PC-3 (cell line): ENCODE data around the gene GRIP2. TPM values are rescaled to one million over a fixed set of nuclear protein-coding genes. Genes with fewer than 3 reads are reported as not detected.

Experiments
- ATAC-seq: fragments of 200-7000 bp; cut with Tn5 transposase; 2 replicates; pipeline ENCODE4 v1.9.1; 2020; ENCODE audit warnings: mild to moderate bottlenecking, moderate library complexity
- BruUV-seq: library from RNA; stranded (reverse); fragments of 400-500 nt; replicated peaks from 2 replicates; lab custom pipeline; 2021; lab: Mats Ljungman, UMichigan
- CTCF ChIA-PET: fragments of 300-600 bp; sonication (Branson Sonifier 250); formaldehyde crosslinking; loops from one replicate; lab custom pipeline; 2022; ENCODE audit warnings: antibody characterized with exemption; lab: Charles Lee
- POLR2A ChIA-PET: fragments of 300-600 bp; sonication (Branson Sonifier 250); formaldehyde crosslinking; loops from one replicate; lab custom pipeline; 2022; ENCODE audit warnings: antibody characterized with exemption; ENCODE audit not compliant: unreplicated experiment; lab: Charles Lee
- DNase-seq: peaks from one replicate; pipeline ENCODE4 v3.0.0-alpha.2; 2015
- H2AFZ ChIP-seq: fragments of 300-600 bp; sonication (generic); 2 replicates; pipeline ENCODE4 v1.6.0; 2016; ENCODE audit warnings: antibody characterized with exemption, low read length
- H3F3A ChIP-seq: fragments of 300-600 bp; sonication (generic); one replicate; pipeline ENCODE4 v1.6.0; 2017; ENCODE audit warnings: antibody characterized with exemption, low read length, control low read depth, mild to moderate bottlenecking; ENCODE audit not compliant: unreplicated experiment
- H3K27ac ChIP-seq: fragments of 300-600 bp; sonication (generic); 2 replicates; pipeline ENCODE4 v1.5.1; 2016; ENCODE audit warnings: mild to moderate bottlenecking, low read length
- H3K27me3 ChIP-seq: fragments of 300-600 bp; sonication (generic); 2 replicates; pipeline ENCODE4 v1.6.1; 2016; ENCODE audit warnings: low read length, mixed read lengths
- H3K36me3 ChIP-seq: fragments of 300-600 bp; sonication (generic); 2 replicates; pipeline ENCODE4 v1.6.1; 2016; ENCODE audit warnings: low read depth, mixed run types, low read length, mixed read lengths
- H3K4me1 ChIP-seq: fragments of 300-600 bp; sonication (generic); 2 replicates; pipeline ENCODE4 v1.5.1; 2016; ENCODE audit warnings: low read length; ENCODE audit not compliant: insufficient read depth
- H3K4me2 ChIP-seq: fragments of 300-600 bp; sonication (generic); 2 replicates; pipeline ENCODE4 v1.6.0; 2016; ENCODE audit warnings: low read length
- H3K4me3 ChIP-seq: fragments of 300-600 bp; sonication (generic); 2 replicates; pipeline ENCODE4 v1.5.1; 2016; ENCODE audit warnings: mild to moderate bottlenecking, low read length, mixed read lengths
- H3K79me2 ChIP-seq: fragments of 300-600 bp; sonication (generic); 2 replicates; pipeline ENCODE4 v1.6.1; 2017; ENCODE audit warnings: low read length, mixed read lengths
- H3K9ac ChIP-seq: fragments of 300-600 bp; sonication (generic); 2 replicates; pipeline ENCODE4 v1.6.0; 2016; ENCODE audit warnings: mild to moderate bottlenecking, low read length
- H3K9me2 ChIP-seq: fragments of 300-600 bp; sonication (generic); replicated peaks from 2 replicates; pipeline ENCODE4 v1.6.1; 2016; ENCODE audit warnings: mixed run types, low read length, mixed read lengths
- H3K9me3 ChIP-seq: fragments of 300-600 bp; sonication (generic); 2 replicates; pipeline ENCODE4 v1.6.1; 2016; ENCODE audit warnings: low read length, mixed read lengths
- H4K20me1 ChIP-seq: fragments of 300-600 bp; sonication (generic); 2 replicates; pipeline ENCODE4 v1.6.1; 2016; ENCODE audit warnings: low read length, mixed read lengths
- EZH2 ChIP-seq: fragments of 300-600 bp; sonication (generic); IDR thresholded peaks from one replicate; pipeline ENCODE4 v1.6.1; 2017; ENCODE audit warnings: antibody characterized with exemption, mild to moderate bottlenecking, low read length; ENCODE audit not compliant: unreplicated experiment
- EZH2phosphoT487 ChIP-seq: fragments of 300-600 bp; sonication (generic); IDR thresholded peaks from 2 replicates; pipeline ENCODE4 v1.6.1; 2018; ENCODE audit warnings: mild to moderate bottlenecking, antibody characterized with exemption, low read length, borderline replicate concordance
- intact Hi-C: fragments of 100-400 bp; cut with micrococcal nuclease; formaldehyde crosslinking; loops from 2 replicates; pipeline ENCODE4 v1.9.0; 2023
- total RNA-seq: library from RNA; depleted of rRNA; stranded (reverse); fragments of >200 nt; gene quantifications from 2 replicates; pipeline ENCODE4 v1.2.3, GENCODE V29; 2014
- TF ChIP-seq, protein P1 (sequence below): fragments of 300-600 bp; sonication (generic); conservative IDR thresholded peaks from 2 replicates; pipeline ENCODE4 v1.5.1; 2017; ENCODE audit warnings: antibody characterized with exemption, low read depth, mild to moderate bottlenecking, low read length

The GRIP2 gene
- total RNA-seq, 1 experiment from 2014 or later = 0.36 TPM

DNA sequence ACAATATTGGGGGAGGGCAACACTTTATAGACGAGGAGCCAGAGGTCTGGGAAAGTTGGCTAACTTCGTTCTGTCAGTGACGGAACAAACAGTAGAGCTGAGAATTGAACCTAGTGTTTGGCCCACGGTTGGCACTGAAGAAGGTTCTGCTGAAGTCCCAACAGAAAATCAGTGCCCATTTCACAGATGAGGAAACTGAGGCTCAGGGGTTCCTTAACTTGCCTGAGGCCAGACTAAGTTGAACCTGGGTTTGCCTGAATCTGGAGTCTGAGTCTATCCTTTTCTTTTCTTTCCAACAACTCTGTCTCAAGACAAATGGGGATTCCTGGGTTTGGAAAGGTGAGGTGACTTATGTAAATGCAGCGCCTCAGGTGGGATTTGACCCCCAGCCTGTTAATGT lies 82.7 kb downstream of the GRIP2 start:
- Histone ChIP-seq H2AFZ (no peak overlapping the region), H3K36me3 (peaks cover 18% of the 10 kb centered on the region), H3K4me2 (no peak overlapping the region), H3K4me3 (no peak overlapping the region), H3F3A (peaks cover 13% of the 10 kb centered on the region), H4K20me1 (no peaks in the 10 kb centered on the region), H3K4me1 (peaks cover 26% of the 10 kb centered on the region), H3K79me2 (no peaks in the 10 kb centered on the region), H3K27me3 (no peaks in the 10 kb centered on the region), H3K9ac (no peak overlapping the region), H3K9me2 (no peaks in the 10 kb centered on the region), H3K27ac (no peak overlapping the region), H3K9me3 (no peaks in the 10 kb centered on the region)
- DNase-seq (no peak), ATAC-seq (no peak)
- no TSS peak for BruUV-seq
- no peak for TF ChIP-seq EZH2
- TF ChIP-seq EZH2phosphoT487 = no peak
- TF ChIP-seq, protein P1, sequence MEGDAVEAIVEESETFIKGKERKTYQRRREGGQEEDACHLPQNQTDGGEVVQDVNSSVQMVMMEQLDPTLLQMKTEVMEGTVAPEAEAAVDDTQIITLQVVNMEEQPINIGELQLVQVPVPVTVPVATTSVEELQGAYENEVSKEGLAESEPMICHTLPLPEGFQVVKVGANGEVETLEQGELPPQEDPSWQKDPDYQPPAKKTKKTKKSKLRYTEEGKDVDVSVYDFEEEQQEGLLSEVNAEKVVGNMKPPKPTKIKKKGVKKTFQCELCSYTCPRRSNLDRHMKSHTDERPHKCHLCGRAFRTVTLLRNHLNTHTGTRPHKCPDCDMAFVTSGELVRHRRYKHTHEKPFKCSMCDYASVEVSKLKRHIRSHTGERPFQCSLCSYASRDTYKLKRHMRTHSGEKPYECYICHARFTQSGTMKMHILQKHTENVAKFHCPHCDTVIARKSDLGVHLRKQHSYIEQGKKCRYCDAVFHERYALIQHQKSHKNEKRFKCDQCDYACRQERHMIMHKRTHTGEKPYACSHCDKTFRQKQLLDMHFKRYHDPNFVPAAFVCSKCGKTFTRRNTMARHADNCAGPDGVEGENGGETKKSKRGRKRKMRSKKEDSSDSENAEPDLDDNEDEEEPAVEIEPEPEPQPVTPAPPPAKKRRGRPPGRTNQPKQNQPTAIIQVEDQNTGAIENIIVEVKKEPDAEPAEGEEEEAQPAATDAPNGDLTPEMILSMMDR = no peak
- intact Hi-C loops = no loop called here
- POLR2A ChIA-PET = no interaction called here
- CTCF ChIA-PET = no interaction called here

DNA sequence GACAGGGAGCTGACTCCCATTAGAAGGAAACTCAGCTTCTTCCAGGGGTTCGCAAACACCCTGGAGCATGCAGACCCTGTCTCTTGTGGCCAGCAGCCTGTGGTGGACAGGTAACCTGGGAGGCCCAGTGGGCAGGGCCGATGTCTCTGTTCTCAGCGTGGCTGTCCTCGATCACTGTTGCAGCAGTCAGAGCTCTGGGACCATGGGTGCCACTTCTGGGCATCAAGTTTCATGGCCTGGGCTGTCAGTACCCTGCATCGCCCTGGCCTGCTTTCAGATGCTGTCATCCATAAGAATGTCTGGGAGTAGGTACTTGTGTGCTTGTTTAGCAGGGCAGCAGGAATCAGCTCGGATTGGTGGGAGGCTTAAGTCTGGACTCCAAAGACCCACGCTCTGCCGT lies 83.3 kb downstream of the GRIP2 start:
- BruUV-seq = no TSS peak
- H3K9me2 ChIP-seq = no peaks in the 10 kb centered on the region
- H3K79me2 ChIP-seq = no peaks in the 10 kb centered on the region
- CTCF ChIA-PET = no interaction called here
- no peaks in the 10 kb centered on the region for H3K9me3 ChIP-seq
- H3K4me2 ChIP-seq = no peak overlapping the region
- H3K27ac ChIP-seq = no peak overlapping the region
- H3K36me3 ChIP-seq = peaks cover 18% of the 10 kb centered on the region
- H3K9ac ChIP-seq = no peak overlapping the region
- no peak overlapping the region for H3K4me3 ChIP-seq
- ATAC-seq (no peak), DNase-seq (no peak)
- peaks cover 33% of the 10 kb centered on the region for H3K4me1 ChIP-seq
- no peaks in the 10 kb centered on the region for H4K20me1 ChIP-seq
- peaks cover 13% of the 10 kb centered on the region for H3F3A ChIP-seq
- intact Hi-C loops = no loop called here
- no peaks in the 10 kb centered on the region for H3K27me3 ChIP-seq
- TF ChIP-seq, protein P1 = no peak
- TF ChIP-seq EZH2phosphoT487 (no peak), EZH2 (no peak)
- POLR2A ChIA-PET = no interaction called here
- H2AFZ ChIP-seq = no peak overlapping the region

DNA sequence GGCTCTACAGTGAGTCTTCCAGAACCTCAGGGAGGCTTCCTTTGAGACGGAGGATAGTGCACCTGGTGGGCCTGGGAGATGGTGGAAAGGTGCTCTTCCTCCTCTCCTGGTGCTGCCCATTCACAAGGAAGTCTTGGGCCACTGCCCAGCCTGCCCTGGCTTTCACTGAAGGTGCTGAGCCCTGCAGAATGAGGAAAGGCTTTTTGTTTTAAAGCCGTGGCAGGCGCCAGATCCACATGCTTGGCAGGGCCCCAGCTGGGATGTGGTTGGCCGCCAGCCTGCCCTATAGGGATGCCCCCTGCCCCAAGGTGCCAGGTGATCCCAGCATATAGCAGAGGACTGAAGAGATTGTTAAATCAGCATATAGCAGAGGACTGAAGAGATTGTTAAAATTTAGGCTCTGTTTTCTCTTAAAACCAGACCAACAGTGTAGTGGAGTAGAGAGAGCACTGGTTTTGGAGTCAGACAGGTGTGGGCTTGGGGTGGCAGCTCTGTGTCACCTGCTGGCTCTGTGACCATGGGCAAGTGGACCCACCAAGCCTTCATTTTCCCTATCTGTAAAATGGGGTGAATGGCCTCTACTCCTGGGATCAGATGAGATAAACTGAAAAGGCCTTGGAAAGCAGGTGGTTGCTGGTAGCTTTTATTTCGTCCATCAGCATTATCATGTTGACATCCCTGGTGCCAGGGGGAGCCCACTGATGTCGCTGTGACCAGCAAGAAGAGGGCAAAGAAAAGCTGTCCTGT lies 84.4 kb downstream of the GRIP2 start:
- ATAC-seq (no peak), DNase-seq (no peak)
- H3K4me3 ChIP-seq = no peak overlapping the region
- CTCF ChIA-PET = no interaction called here
- TF ChIP-seq EZH2 (no peak), EZH2phosphoT487 (no peak)
- TF ChIP-seq, protein P1 = no peak
- no peaks in the 10 kb centered on the region for H3K9me3 ChIP-seq
- no peak overlapping the region for H3K27ac ChIP-seq
- H3K9me2 ChIP-seq = no peaks in the 10 kb centered on the region
- no peak overlapping the region for H2AFZ ChIP-seq
- POLR2A ChIA-PET = no interaction called here
- peaks cover 31% of the 10 kb centered on the region for H3K4me1 ChIP-seq
- H3K27me3 ChIP-seq = no peaks in the 10 kb centered on the region
- peaks cover 13% of the 10 kb centered on the region for H3F3A ChIP-seq
- no peaks in the 10 kb centered on the region for H3K79me2 ChIP-seq
- peaks cover 17% of the 10 kb centered on the region for H3K36me3 ChIP-seq
- H3K9ac ChIP-seq = no peak overlapping the region
- H4K20me1 ChIP-seq = no peaks in the 10 kb centered on the region
- intact Hi-C loops = no loop called here
- no peak overlapping the region for H3K4me2 ChIP-seq
- no TSS peak for BruUV-seq
